Femur (tissue), 1 donor: ENCODE data around the gene AMIGO3.
"Not testable (repeated sequence)": the region's sequence is repeated elsewhere in the genome, so short reads cannot be mapped to it uniquely, and the experiment has no call there.

Source experiments
- DNase-seq: peaks from one replicate; pipeline ENCODE4 v3.0.0-alpha.2; 2017

Gene AMIGO3, protein sequence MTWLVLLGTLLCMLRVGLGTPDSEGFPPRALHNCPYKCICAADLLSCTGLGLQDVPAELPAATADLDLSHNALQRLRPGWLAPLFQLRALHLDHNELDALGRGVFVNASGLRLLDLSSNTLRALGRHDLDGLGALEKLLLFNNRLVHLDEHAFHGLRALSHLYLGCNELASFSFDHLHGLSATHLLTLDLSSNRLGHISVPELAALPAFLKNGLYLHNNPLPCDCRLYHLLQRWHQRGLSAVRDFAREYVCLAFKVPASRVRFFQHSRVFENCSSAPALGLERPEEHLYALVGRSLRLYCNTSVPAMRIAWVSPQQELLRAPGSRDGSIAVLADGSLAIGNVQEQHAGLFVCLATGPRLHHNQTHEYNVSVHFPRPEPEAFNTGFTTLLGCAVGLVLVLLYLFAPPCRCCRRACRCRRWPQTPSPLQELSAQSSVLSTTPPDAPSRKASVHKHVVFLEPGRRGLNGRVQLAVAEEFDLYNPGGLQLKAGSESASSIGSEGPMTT

DNA sequence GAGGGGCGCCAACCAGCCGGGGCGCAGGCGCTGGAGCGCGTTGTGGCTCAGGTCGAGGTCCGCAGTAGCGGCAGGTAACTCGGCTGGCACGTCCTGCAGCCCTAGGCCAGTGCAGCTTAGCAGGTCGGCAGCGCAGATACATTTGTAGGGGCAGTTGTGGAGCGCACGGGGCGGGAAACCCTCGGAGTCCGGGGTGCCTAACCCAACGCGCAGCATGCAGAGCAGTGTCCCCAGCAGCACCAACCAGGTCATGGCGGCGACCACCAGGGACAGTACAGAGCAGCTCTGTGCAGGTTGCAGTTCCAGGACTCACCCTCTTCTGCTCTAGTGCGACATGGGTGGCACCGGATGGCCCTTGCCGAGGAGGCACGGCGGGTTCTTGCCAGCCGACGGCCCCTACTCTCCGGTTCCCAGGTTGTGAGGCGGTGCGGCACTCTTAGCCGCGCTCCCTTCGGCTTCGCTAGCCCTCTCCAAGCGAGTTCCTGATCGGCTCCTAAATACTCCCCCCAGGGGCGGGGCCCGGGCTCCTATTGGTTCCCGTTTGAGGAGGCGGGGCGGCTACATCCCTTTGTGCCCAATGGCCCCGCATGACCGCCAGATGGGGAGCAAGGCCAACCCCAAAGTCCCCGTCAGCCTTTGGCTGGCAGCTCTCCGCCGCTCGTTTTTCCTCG, at the start of gene AMIGO3:
AMIGO3 (minus strand) TSS at position 471 of the 671 bp plus-strand sequence; CDS start at position 252, 219 bp downstream.
- DNase-seq, result peak; percentile 95

DNA sequence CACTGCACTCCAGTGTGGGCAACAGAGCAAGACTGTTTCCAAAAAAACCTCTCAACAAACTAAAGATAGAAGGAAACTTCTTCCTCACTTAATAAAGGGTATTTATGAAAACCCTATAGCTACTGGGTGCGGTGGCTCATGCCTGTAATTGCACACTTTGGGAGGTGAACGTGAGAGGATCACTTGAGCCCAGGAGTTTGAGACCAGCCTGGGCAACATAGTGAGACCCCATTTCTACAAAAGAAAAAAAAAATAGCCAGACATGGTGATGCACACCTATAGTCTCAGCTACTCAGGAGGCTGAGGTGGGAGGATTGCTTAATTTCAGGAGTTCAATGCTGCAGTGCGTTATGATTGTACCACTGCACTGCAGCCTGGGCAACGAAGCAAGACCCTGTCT, 44.5 kb upstream of the AMIGO3 start:
- DNase-seq, result no peak

DNA sequence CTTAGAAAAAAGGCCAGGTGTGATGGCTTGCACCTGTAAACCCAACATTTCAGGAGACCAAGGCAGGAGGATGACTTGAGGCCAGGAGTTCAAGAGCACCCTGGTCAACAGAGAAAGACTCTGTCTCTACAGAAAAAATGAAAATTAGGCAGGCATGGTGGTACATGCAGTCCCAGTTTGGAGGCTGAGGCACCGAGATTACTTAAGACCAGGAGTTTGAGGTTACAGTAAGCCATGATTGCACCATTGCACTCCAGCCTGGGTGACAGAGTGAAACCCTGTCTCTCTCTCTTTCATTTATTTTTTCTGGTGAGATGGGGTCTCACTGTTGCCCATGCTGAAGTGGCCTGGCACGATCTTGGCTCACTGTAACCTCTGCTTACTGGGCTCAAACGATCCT, 42.2 kb upstream of the AMIGO3 start:
- DNase-seq, result no peak

DNA sequence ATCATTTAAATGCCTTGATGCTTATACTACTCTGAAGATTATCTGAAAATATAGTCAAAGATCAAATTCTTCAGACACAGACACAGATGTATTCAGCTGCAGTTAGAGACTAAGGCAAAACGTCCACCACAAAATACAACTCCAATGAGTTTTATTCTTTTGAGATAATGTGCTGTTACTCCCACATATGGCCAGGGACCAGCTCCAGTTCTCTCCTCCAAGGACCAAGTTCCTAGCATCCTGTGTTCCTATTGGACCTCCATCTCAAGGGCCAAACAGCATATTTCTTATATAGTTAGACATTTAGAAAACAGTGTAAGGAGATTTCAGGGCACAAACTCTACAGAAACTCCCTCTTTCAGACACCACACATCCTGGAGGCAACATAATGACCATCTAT, 39.7 kb upstream of the AMIGO3 start:
- no peak for DNase-seq

GRCh38 chr3:49757197-49757596, 37.7 kb upstream of the AMIGO3 start:
- no peak for DNase-seq

DNA sequence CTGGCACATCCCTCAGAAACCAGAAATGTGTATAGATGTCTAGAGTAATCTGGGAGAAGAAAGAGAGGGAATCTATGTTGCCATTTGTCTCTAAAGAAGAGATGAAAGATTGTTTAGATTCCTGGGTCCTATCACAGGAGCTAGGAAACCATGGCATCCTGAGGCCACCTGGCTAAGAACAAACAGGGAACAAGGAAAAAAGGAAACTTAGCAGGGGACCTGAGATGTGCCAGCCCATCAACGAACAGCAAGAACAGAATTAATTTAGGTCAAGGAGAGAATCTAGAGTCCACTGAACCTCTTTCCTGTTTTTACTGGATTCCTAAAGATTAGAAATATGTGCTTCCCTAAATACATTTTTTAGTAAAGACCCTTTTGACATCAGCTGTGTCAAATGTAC, 36.6 kb upstream of the AMIGO3 start:
- DNase-seq, result no peak

- DNase-seq, result no peak
Observed at GRCh38 chr3:49754536-49754935, 35.1 kb upstream of the AMIGO3 start.

DNA sequence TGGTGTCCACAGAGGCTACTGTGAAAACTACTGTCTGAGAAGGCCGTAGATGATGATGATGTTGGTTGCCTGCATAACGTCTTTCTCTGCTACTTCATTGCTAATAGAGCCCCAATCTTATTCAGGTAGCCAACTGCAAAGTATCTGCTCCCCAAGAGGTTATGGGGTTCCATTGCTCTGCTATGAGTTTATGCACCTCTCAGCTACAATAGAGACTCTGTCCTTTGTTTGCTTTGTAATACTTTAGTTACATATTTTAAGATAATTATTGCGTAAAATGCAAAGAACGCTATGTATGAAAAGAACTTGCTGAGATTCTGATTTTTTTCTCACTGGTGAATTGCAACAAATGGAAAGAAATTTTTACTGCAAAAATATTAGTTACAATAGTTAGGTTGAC, 32.0 kb upstream of the AMIGO3 start:
- DNase-seq, result no peak

DNA sequence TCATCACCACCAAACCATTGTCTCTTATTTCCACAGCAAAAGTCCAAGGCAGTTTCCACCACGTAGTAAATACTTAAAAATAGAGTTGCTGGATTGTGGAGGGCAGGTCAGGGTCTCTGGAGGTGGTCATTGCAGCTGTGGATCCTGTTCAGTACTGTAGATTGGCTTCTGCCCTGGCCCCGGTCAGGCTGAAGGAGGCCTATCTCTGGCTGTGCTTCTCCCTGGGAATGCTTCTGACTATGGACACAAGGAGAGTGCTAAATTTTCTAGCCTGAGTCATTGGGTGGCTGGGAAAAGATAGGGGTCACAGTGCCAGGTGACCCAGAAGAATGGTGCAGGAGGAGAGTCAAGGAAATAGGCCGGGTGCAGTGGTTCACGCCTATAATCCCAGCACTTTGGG, 30.6 kb upstream of the AMIGO3 start:
- DNase-seq, result no peak

GRCh38 chr3:49748874-49749273, 29.4 kb upstream of the AMIGO3 start:
- not testable (repeated sequence) for DNase-seq

DNA sequence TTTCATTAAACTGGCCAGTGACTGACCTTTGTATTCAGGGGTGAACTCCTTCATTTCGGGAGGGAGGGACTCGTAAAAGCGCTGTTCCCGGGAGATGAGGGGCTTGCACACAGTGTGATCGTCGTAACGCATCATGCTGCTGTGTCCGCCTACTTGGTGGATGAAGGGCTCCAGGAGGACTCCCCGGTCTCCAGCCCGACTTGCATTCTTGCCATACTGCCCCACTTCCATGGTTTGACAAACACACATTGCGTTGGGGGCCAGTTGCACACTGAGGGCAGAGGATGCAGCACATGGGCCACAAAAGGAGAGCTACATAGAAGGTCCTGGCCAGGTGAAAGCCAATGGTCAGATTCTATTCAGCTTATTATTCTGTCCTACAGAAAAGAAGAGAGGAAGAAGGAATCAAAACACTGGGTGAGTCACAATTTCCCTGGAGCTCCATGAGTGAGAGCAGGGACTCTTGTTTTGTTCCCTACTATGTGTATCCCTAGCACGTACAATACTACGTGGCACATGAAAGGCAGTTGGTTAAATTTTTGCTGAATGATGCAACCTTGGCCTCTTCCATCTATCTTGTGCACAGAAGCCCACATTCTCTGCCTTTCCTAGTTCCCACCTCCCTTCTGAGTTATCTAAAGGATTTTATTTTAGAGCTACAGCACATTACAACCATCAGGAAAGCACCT, 28.5 kb upstream of the AMIGO3 start:
- DNase-seq, result no peak

- DNase-seq, result no peak
Observed at GRCh38 chr3:49745986-49746385, 26.5 kb upstream of the AMIGO3 start.

GRCh38 chr3:49740427-49740826, 20.9 kb upstream of the AMIGO3 start:
- DNase-seq, result no peak

DNA sequence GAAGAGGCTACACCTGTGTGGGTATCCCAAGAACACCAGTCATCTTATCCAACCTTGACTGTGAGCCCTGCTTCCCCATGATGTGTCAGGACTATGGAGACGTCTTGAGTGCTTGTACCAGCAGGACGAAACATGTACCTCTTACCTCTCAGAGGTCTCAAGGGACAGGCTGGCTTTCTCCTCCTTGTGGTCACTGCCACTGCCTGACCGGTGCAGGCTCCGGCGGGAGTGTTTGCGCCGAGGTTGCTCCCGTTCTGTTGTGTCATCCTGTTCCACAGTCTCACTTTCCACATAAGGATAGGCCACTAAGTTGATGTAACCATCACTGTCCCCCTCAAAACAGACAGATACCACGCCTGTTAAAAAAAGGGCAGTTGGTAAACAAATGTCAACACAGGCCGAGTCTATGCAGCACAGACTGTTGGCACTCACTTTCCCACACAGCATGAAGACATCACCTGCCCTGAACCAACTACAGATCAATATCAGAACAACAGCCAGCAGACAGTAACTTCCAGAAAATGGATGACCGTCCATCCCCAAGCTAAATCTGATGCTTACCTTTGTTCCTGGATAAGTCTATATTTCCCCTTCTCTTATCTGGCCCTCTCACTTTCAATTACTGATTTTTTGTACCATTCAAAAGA, 18.7 kb upstream of the AMIGO3 start:
- no peak for DNase-seq

DNA sequence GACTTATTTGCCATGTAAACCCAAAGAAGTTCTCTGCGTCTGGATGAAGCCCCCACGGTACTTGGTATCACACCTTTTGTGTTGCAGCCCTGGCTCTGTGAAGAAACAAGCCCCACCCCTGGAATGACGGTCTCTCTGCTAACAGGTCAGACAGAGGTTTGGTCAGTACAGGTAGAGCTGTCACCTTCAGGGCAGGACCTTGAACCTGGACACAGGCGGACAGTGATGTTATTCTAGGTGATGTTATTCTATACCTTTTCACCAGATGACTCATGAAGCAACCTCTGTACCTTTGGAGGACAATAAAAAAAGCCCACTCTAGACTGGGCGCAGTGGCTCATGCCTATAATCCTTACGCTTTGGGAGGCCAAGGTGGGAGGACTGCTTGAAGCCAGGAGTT, 15.3 kb upstream of the AMIGO3 start:
- no peak for DNase-seq

- DNase-seq, result no peak
Observed at GRCh38 chr3:49733551-49733950, 14.1 kb upstream of the AMIGO3 start.

GRCh38 chr3:49732597-49732996, 13.1 kb upstream of the AMIGO3 start:
- DNase-seq, result no peak

GRCh38 chr3:49729966-49730609, 10.6 kb upstream of the AMIGO3 start:
- no peak for DNase-seq

DNA sequence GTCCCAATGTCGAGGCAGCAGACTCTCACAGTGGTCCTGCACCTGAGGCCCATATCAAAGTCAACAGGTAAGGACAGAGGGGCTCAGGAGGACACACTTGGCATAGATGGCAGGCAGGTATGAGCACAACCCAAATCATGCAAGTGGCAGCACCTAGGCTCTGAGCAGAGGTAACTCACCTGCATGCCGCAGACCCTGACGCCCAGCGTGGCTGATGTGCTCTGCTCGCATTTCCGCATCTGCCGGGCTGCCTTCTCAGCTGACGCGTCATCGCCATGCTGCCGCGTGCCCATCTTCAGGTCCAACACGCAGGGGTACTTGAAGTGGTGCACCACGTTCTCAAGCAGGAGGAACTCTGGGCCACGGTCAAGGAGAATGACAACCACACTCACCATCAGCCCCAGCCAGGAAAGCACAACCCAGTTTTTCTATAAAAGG, 8.5 kb upstream of the AMIGO3 start:
- DNase-seq, result no peak

DNA sequence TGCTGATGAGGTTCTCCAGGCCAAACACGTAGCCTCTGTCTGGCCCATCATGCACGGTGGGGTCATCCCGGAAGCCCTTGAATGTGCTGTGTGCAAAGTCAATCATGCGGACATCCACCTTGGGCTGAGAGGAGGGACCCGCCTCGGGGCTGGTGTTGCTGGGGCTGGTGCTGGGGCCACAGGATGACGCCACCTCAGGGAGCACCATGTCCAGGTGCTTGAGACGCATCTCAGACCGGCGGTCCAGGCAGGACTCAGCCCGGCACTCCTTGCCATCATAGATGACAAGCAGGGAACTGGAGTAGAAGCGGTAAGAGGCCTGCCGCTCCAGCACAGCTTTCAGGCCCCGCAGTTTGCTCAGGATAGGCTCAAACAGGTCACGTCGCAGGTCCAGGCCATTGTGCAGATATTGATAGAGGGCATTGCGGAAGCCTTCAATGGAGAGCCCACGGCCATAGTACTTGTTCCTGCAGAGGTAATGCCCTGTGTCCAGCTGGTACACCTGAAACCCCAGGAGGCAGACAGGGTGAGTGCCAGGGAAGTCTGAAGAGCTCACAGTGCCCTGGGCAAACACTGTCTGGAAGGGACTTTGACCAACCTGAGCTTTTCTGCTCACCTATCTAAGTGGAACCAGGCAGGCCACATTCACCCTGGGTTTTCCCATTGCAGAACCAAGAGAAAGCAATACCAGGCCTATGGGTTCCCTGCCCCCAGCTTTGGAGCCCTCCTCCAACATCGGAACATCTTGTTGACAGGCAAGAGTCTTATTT, 7.9 kb upstream of the AMIGO3 start:
- DNase-seq, result peak; percentile 24

DNA sequence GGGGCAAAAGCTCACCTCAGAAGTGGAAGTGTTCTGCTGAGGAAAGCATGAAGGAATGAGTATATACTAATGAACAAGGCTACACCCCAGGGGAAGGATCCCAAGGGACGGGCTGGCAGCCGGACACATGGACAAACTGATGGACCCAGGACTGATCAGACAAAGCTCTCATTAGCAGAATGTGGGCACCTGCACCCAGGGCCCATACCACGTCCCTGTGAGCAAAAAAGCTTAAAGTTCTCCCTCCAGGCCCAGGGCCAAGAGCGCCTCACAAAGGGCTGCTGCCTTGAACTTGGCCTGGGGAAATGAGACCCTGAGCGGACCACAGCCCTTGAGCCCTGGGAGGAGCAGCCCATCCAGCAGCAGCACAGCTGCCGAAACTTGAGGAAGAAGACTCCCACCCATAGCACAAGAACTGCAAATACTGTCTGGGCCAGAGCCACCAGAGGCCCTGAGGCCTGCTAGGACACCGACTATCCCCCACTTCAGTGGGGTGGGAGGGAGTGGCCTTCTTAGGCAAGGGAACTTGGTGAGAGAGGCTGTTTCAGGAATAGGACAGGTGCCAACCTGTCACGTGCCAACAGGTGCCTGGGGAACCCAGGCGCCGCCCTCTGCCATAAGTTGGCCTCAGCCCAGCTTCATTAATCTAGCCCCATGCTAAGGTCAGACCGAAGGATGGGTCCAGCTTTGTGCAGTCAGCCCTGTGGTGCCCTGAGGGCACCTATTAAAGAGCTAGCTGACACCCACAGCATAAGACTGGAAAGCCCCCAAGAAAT, 6.6 kb upstream of the AMIGO3 start:
- peak; percentile 26 for DNase-seq
